Activated T-helper 1 cell treated with Interleukin-2 at 50 U/mL for 16 hours (primary cell): ENCODE results near the gene MAML1.
"Not testable (repeated sequence)": the region's sequence is repeated elsewhere in the genome, so short reads cannot be mapped to it uniquely, and the experiment has no call there.

Source experiments
- DNase-seq: peaks from one replicate; pipeline ENCODE4 v3.0.0-alpha.2; 2020; ENCODE audit warnings: low read depth

Gene MAML1

DNA sequence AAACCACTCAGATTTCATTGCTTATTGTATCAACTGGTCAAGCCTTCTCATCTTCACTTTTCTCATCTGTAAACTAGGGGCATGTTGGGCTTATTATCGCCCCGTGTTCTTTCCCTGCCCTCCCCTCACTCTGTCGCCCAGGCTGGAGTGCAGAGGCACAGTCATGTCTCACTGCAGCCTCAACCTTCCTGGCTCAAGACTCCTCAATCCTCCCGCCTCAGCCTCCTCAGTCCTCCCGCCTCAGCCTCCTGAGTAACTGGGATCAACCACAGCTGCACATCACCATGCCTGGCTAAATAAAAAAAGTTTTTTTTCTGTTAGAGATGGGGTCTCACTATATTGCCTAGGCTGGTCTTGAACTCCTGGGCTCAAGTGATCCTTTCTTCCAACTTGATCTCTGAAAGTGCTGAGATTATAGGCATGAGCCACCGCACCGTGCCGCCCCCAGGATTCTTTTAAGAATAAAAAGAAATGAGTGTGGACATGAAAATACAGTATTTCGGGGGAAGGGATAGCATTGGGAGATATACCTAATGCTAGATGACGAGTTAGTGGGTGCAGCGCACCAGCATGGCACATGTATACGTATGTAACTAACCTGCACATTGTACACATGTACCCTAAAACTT, 2.0 kb downstream of the MAML1 start:
- DNase-seq, result no peak

DNA sequence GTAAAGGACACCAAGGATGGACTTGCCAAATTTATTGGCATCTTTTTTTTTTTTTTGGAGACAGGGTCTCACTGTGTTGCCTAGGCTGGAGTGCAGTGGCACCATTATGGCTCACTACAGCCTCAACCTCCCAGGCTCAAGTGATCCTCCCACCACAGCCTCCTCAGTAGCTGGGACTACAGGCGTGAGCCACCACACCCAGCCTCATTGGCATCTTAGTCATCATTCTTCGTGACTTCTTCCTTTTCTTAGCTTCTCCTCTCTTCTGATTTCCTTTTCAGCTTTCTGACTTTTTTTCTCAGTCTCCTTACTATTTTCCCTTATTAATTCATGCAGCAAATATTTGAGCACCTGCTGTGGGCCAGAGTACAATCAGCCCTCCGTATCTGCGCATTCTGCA, 6.1 kb downstream of the MAML1 start:
- DNase-seq, result no peak

DNA sequence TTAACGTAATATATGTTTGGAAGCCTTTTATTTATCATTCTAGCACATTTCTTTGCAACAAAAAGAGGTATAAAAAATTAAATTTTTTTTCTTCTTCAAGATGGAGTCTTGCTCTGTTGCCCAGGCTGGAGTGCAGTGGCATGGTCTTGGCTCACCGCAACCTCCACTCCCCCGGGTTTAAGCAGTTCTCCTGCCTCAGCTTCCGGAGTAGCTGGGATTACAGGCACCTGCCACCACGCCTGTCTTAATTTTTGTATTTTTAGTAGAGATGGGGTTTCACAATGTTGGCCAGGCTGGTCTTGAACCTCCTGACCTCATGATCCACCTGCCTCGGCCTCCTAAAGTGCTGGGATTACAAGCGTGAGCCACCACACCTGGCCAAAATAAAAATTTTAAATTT, 11.5 kb downstream of the MAML1 start:
- DNase-seq, result not testable (repeated sequence)

DNA sequence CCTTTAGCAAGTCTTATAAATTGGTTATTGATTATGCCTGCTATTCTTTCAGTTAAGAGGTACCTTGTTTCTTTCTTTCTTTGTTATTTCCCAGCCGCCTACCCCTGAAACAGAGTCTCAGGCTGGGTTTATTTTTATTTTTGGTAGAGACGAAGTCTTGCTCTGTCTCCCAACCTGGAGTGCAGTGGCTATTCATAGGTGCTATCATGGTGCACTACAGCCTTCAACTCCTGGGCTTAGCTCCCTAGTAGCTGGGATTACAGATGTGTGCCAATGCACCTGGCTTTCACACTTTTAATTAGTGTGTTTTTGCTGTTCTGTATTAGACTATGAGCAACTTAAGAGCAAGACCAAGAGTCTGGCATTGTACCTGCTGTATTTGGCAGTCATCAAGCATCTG, 14.2 kb downstream of the MAML1 start:
- DNase-seq, result no peak

DNA sequence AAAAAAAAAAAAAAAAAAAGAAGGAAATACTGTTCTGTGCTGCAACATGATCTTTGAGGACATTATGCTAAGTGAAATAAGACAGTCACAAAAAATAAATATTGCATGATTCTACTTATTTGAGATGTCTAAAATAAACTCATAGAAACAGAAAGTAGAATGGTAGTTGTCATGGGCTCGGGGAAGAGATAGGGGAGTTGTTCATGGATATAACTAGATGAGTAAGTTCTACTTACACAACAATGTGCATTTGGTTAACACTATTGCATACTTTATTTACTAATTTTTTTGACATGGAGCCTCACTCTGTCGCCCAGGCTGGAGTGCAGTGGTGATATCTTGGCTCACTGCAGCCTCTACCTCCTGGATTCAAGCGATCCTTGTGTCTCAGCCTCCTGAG, 15.2 kb downstream of the MAML1 start:
- no peak for DNase-seq

DNA sequence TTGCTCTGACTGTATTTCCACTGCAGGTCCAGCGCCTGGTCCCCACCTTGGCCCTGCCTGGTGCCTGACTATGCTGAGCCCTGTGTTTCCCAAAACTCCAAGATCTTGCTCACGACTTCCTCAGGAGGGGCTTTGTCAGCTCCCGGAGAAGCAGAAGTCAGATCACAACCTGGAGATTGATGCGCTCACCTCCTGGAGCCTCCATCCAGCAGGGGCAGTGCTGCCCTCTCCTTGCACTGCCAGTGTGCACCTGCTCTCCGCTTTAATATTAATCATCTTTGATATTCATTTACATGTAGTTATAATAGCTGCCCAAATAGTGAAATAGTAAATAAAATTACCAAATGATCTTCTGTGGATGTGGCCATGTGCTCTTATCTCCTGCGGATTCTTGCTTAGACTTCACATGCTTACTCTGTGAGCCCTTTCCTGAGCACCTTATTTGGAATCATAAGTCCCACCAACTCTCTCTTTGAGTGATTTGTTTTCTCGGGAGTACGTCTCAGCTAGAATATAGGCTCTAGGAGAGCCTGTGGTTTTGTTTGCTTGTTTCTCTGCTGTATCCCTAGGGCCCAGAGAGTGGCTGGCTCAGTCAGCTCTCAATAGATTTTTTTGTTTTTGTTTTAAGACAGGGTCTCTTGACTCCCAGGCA, 17.4 kb downstream of the MAML1 start:
- DNase-seq, result no peak

DNA sequence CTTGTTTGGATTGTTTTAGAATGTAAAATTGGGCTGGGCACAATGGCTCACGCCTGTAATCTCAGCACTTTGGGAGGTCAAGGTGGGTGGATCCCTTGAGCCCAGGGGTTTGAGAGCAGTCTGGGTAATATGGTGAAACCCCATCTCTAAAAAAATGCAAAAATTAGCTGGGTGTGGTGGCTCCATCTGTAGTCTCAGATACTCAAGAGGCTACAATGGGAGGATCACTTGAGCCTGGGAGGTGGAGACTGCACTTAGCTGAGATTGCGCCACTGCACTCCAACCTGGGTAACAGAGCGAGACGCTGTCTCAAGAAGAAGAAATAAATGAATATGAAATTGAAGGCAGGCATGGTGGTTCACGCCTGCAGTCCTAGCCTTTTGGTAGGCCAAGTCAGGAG, 21.3 kb downstream of the MAML1 start:
- DNase-seq, result no peak

DNA sequence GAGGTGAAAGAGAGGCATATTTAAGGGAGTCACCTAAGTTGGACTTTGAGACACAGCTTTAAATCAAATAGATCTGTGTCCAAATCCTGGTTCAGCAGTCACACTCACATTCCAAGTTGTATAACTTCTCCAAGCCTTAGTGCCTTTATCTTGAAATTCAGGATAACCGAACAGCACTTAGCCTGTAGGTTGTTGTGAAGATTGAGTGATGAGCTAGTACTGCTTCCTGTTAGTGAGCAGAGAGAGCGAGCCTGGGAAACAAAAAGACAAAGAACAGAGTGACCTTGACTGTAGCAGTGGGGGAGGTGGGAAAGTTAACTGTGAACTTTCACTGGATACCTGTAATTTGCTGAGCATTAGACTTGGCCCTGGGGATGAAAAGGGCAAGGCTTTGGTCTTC, 22.4 kb downstream of the MAML1 start:
- DNase-seq, result no peak

DNA sequence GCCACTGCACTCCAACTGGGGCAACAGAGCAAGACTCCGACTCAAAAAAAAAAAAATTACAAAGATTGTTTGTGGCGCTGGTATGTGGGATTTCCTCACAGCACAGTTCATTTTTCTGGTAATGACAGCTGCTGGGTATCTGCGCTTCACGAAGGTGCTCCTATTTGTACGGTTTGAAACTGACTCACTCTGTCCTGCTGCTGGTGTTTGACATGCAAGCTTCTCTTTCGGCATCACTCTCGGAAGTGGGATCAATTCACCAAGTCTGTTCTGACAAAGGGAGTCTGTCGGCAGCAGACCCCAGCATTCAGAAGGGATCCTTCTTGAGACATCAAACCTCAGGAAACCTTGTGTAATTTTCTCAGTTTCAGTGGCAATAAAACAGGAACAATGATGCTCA, 26.3 kb downstream of the MAML1 start:
- DNase-seq, result no peak

DNA sequence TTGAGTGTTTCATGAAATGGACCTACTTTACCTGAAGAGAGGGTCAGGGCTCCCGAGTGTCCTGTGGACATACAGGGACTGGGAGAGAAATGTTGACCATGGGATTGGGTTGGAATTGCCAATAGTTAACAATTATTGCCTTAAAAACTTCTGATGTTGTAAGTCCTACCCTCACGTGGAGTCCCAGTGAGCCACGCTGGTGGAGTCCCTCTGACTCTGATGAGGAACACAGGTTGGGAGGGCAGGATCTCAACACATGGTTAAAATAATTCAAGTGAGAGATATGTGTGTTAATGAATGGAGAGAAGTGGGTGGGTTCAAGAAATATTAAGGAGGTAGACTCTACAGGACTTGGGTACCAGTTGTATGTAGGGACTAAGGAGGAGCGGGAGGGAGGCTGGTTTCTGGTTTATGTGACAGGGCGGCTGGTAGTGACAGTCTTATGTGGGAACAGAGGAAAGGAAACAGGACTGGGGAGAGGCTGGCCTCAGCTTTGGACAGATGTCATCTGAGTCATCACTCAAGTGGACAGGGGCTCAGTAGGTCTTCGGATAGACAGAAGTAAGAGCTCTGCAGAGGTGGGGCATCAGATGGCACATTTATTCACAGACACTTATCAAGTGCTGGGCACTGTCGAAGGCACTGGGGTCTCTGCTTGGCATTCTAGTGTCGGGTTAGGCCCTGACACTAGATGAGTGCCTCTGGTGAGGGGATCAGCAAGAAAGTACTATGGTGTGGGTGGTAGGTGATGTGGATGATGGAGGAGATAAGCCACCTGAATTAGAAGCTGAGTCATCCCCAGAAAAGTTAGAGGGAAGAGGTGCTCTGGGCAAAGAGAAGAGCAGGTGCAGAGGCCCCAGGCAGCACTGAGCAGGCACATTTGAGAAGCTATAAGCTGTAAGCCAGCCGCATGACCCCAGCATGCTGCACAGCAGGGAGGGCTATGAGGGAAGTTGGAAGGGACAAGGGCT, 27.2 kb downstream of the MAML1 start:
- DNase-seq, result no peak

DNA sequence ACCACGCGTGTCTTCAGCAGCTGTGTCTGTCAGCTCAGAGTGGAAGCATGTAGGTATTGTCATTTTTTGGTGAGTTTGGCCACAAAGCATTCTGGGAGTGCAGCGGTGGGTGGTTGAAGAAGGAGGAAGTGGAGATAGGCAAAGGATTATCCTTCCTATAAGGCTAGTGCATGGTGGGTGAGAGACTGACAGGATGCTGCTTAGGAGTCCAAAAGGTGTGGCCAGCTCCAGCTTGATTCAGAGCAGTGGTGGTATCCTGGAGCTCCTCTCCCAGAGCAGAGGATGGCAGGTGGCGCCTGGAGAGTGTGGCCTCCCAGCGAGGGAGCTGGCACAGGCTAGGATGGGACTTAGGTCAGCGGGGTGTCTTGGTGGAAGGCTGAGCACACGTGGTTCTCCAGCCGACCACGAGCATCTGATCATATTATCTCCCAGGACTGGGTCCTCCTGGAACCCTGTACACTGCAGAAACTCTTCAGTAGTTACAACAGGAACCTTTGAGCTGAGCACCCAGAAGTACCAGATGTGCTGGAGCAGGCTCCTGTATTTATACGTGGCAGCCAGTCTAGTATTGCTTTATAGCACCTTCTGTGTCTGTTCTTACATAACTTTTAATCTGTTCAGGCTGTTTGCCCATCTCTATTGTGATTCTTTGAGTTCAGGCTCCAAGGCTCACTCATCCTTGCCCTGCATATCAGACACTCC, 29.6 kb downstream of the MAML1 start:
- no peak for DNase-seq

DNA sequence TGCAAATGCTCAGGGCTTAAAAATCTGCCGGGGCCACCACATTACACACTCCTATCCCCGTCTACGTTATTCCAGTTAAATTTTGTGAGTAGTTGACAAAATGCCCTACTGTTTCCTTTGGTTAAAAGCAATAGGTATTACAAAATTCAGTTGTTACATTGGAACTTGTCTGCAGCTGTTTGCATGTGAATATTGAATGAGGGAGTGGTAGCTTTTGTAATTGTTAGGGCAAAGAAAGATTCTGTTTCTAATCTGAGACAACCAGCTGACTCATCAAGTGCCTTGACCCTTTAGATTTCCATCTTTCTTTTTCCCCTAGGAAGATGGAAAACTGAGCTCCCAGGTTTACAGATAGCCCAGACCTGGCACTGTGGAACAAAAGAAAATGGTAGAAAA, 30.2 kb downstream of the MAML1 start:
- DNase-seq, result no peak

DNA sequence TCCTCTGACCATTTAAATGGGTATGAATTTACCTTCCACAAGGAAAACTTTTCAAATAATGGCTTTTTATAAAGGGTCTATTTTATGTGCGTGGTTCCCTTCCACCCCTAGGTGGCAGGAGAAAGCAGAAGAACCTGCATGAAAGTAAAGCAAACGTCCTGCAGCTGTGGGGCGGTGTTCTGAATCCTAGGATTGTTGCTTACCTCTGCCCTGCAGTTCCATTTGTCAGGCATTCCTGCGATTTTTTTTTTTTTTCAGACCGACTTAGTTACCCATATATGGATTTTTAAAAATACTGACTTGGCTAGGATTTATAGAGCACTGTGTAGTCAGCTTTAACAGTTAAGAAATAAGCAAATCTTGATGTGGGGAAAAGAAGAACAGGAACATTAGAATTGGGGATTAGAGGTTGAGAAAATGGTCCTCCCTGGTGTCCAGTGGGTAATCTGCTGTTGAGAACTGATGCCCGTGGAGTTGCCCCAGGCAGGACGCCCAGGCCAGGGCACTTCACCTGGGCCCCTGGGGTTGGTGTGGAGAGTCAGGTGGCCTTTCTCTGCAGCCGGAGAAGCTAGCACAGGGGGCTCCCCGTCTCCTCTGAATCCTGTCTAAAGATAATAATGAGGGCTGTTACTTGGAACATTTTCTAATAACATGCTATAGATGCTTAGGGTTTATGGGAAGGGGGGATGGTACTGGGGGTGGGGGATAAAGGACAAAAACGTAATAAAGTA, 30.8 kb downstream of the MAML1 start:
- DNase-seq, result peak; percentile 6

DNA sequence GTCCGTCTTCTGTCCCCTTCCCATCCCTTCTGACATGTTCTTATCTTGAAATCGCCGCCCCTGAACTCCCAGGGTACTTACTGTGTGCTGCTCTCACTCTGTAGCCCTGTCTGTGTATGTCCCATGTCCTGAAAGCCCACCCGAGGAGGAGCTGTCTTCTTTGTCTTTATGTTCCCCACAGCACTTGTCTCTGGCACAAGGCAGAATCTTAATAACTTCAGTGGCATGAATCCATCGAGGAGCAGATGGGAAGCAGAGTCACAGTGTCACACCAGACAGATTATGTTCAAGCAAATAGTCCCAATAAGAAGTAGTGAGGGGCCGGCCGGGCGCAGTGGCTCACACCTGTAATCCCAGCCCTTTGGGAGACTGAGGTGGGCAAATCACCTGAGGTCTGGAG, 31.4 kb downstream of the MAML1 start:
- DNase-seq, result no peak

DNA sequence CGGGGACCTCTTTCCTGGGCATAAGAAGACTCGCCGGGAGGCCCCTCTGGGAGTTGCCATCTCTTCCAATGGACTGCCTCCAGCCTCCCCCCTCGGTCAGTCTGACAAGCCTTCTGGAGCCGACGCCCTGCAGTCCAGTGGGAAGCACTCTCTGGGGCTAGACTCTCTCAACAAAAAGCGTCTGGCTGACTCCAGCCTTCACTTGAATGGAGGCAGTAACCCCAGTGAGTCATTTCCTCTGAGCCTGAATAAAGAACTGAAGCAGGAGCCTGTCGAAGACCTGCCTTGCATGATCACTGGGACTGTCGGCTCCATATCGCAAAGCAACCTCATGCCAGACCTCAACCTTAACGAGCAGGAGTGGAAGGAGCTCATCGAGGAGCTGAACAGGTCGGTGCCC, 32.8 kb downstream of the MAML1 start:
- no peak for DNase-seq

DNA sequence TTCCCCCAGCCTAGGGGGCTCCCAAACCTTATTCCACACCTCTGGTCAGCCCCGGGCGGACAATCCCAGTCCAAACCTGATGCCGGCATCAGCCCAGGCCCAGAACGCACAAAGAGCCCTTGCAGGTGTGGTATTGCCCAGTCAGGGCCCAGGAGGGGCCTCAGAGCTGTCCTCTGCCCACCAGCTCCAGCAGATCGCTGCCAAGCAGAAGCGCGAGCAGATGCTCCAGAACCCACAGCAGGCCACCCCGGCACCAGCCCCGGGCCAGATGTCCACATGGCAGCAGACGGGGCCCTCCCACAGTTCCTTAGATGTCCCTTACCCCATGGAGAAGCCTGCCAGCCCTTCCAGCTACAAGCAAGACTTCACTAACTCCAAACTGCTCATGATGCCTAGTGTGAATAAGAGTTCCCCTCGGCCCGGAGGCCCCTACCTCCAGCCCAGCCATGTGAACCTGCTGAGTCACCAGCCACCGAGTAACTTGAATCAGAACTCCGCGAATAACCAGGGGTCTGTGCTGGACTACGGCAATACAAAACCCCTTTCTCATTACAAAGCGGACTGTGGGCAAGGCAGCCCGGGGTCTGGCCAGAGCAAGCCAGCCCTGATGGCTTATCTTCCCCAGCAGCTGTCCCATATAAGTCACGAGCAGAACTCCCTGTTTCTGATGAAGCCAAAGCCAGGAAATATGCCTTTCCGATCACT, 33.6 kb downstream of the MAML1 start:
- DNase-seq, result no peak

DNA sequence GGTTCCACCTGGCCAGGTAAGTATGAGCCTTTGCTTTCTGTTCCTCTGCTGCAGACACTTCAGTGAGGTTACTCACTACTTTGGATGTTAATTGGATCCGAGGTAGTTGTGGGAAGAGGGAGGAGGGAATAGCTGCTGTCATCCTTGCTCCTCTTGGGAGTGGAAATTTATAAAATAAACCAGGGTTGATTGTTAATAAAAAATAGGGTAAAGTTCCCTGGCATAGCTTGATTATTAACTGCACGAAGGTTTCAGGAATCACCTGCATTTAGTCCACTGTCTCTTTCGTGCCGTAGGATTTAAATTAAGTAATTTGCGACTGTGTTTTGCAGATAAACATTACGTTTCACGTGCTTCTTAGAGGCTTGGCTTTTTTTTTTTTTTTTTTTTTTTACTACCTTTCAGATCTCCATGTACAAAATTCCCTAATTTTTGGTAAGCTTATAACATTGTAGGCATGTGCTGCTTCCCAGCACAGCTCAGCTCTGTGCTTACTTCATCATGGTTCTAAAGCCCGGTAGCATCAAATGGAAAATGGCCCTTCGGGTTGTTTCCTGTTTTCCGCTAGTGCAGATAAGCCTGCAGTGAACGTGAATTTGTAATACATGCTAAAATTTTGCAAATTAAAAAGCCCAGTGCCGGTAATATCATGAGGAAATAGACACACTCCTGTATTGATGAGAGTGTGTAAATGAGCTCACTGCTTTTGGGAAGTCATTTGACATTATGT, 34.3 kb downstream of the MAML1 start:
- DNase-seq, result no peak

DNA sequence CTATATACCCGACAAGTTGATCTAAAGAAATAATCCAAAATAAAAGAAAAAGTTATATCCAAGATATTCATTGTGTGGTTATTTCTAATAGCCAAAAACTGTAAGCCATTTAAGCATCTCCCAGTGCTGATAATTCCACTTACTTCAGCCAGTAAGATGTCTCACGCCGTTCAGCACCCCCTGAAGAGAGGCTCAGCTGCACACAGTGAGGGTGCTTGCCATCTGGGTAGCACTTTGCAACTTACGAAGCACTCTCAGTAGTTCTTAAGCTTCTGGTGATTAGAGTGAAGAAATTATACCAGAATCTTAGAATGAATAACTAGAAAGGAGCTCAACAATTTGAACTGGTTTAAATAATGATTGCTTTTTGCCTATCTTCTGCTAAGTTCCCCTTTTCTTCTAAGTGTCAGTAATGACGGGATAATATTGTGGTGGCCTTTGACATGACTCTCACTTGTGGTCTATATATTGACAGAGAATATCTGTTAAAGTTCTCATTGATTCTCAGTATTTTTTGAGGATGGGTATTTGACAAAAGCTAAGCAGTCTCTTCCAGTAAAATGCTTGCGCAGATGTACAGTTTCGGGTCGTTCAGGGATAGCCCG, 35.0 kb downstream of the MAML1 start:
- DNase-seq, result no peak

DNA sequence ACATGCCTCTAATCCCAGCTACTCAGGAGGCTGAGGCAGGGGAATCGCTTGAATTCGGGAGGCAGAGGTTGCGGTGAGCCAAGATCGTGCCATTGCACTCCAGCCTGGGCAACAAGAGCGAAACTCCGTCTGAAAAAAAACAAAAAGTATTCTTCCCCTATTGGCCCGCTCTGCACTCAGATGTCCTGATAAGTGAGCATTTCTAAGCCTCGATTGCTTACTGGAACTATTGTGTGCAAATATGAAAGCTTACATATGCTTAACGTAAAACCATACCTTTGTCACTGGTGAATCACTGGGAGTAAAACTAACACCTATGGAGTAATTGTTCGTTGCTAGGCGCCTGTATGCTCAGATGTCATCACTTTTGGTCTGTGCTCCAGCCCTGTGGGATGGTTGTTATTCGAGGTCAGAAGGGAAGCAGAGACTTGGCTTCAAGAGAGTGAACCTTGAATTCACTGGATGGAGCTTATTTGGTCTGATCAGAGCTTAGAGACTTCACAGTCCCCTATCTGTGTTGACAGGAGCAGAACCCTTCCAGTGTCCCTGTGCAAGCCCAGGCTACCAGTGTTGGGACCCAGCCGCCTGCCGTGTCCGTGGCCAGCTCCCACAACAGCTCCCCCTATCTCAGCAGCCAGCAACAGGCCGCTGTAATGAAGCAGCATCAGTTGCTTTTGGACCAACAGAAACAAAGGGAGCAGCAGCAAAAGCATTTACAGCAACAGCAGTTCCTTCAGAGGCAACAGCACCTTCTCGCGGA, 35.9 kb downstream of the MAML1 start:
- DNase-seq, result no peak
